GM13976 (cell line): ENCODE measurements around the gene HDAC3.
A peak's percentile ranks its signal among the peaks of the same experiment; 100 is the strongest.

Source experiments
- DNase-seq: peaks from one replicate; pipeline ENCODE4 v3.0.0; 2012; ENCODE audit warnings: low spot score
- in situ Hi-C: fragments of 300-500 bp; cut with MboI; formaldehyde crosslinking; loops from one replicate; pipeline ENCODE4 v1.12.0; 2022; ENCODE audit warnings: low sequenced_read_pairs, mixed read lengths, inconsistent platforms; ENCODE audit not compliant: unreplicated experiment
- TF ChIP-seq, protein P1 (sequence below): IDR thresholded peaks from 2 replicates; pipeline ENCODE4 v1.5.1; 2012; ENCODE audit warnings: borderline replicate concordance, mild to moderate bottlenecking; ENCODE audit not compliant: insufficient read depth; ENCODE audit errors: extremely low read depth, missing control alignments, control extremely low read depth

Gene HDAC3

GRCh38 chr5:141641634-141642267, 5.1 kb upstream of the HDAC3 start:
- in situ Hi-C loops = no loop called here
- TF ChIP-seq, protein P1, sequence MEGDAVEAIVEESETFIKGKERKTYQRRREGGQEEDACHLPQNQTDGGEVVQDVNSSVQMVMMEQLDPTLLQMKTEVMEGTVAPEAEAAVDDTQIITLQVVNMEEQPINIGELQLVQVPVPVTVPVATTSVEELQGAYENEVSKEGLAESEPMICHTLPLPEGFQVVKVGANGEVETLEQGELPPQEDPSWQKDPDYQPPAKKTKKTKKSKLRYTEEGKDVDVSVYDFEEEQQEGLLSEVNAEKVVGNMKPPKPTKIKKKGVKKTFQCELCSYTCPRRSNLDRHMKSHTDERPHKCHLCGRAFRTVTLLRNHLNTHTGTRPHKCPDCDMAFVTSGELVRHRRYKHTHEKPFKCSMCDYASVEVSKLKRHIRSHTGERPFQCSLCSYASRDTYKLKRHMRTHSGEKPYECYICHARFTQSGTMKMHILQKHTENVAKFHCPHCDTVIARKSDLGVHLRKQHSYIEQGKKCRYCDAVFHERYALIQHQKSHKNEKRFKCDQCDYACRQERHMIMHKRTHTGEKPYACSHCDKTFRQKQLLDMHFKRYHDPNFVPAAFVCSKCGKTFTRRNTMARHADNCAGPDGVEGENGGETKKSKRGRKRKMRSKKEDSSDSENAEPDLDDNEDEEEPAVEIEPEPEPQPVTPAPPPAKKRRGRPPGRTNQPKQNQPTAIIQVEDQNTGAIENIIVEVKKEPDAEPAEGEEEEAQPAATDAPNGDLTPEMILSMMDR = no peak
- DNase-seq = peak; percentile 69

DNA sequence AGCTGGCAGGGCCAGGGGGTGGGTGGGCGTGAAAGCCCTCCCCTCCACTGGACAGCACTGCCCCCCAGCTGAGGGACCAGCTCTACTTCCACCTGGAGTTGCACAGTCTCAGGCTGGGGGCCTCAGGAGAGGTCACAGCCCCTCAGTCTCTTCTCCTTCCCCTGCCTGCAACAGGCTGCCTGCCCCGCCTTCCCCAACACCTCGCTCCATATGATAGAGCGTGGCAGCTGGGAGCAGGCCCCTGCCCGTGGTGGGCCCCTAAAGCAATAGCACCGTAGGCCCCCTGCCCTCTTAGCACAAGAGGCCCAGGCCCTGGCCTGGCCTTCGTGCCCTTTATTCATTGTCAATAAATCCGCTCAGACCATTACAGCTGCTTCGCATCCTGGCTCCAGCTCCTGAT, 4.0 kb upstream of the HDAC3 start:
- DNase-seq = no peak
- TF ChIP-seq, protein P1 = no peak
- in situ Hi-C loops = no loop called here

DNA sequence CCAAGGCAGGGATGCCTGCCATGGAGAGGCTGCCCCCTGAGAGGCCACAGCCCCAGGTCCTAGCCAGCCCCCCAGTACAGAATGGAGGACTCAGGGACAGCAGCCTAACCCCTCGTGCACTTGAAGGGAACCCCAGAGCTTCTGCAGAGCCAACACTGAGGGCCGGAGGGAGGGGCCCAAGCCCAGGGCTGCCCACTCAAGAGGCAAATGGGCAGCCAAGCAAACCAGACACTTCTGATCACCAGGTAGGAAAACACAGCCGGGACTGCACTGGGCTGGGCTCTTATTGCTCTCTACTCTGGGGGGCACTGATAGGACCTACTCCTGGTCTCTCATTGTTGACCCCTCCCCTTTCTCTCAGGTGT, 3.4 kb upstream of the HDAC3 start:
- in situ Hi-C loops = no loop called here

DNA sequence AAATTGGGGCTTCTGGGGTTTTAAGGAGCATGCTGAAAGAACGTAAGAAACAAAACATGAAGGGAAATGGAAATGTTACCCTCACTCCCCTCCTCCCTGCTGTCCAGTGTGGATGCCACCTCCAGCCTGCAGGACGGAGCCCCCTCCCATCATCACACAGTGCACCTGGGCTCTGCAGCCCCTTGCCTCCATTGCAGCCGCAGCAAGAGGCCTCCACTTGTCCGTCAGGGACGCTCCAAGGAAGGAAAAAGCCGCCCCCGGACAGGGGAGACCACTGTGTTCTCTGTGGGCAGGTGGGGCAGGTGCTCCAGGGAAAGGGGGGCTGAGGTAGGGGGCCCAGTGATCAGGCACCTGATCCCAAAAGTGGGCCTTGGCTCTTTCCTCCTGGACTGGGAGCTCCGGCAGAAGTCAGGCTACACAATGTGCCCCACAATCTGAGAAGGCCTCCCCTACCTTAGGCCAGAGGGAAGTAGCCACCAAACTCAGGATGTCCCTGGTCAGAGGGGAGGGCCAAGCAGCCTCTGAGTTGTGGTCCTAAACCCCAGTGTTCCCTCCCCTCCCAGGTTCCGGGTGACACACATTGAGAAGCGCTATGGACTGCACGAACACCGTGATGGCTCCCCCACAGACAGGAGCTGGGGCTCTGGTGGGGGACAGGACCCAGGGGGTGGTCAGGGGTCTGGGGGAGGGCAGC, 2.9 kb upstream of the HDAC3 start:
- in situ Hi-C loops = no loop called here
- no peak for DNase-seq
- TF ChIP-seq, protein P1 = no peak

More for the DNA sequence above, 3.4 kb upstream of the HDAC3 start:
- no peak for DNase-seq
- TF ChIP-seq, protein P1 = no peak

- TF ChIP-seq, protein P1 = no peak
- in situ Hi-C loops = no loop called here
- DNase-seq = no peak
Measured at GRCh38 chr5:141638771-141639170, 2.1 kb upstream of the HDAC3 start.

DNA sequence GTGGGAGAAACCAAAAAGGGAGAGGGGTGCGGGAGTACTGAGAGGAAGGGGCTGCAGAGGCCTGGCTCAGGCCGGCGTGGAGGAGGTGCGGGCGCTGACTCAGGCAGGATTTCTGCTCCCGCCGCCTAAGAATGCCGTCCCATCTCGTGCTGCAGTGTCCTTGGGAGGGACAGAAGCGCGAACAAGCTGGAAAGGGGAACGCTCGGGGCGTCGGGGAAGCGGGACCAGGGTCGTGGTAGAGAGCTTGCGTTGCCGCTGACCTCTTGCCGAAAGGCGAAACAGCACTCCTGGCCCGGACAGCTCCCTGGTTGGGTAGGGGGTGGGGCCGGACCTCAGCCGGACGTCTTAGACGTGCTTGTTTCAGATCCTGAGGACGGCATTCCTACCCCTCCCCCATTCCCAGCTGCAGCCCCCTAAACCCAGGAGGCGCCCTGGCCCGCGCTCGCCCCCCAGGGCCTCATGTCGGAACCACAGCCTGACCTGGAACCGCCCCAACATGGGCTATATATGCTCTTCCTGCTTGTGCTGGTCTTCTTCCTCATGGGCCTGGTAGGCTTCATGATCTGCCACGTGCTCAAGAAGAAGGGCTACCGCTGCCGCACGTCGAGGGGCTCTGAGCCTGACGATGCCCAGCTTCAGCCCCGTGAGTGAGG, 1.2 kb upstream of the HDAC3 start:
- in situ Hi-C loops = no loop called here
- TF ChIP-seq, protein P1 = peak; percentile 36
- peak; percentile 74 for DNase-seq
